Small intestine (tissue), 7 donors: ENCODE measurements around the gene CD53. TPM values are rescaled to one million over a fixed set of nuclear protein-coding genes. Genes with fewer than 3 reads are reported as not detected.
A peak's percentile ranks its signal among the peaks of the same experiment; 100 is the strongest.

Experiments used
- DNase-seq, 2 donors: peaks; one replicate each; pipeline versions ENCODE4 v3.0.0 to v3.0.0-alpha.2; 2013
- FAIRE-seq: peaks from 2 replicates; lab custom pipeline; 2012; peaks lifted over from hg19 to GRCh38; lab: Jason Lieb, UNC
- H3K27ac ChIP-seq, 3 donors: one replicate each; pipeline ENCODE4 v1.5.1; 2013; ENCODE audit warnings: low read length in 2 of 3, mild to moderate bottlenecking in 2 of 3, control low read depth in 1 of 3, inconsistent platforms in 1 of 3, low read depth in 1 of 3, moderate library complexity in 1 of 3
- H3K27me3 ChIP-seq, 3 donors: one replicate each; pipeline ENCODE4 v1.6.1; 2013; ENCODE audit warnings: low read length in 3 of 3, inconsistent platforms in 1 of 3; ENCODE audit not compliant: control insufficient read depth in 3 of 3, insufficient read depth in 3 of 3
- H3K36me3 ChIP-seq, 3 donors: one replicate each; pipeline ENCODE4 v1.6.1; 2013; ENCODE audit warnings: low read length in 3 of 3, inconsistent platforms in 1 of 3, low read depth in 1 of 3, mild to moderate bottlenecking in 1 of 3, moderate library complexity in 1 of 3; ENCODE audit not compliant: control insufficient read depth in 3 of 3, insufficient read depth in 2 of 3
- H3K4me1 ChIP-seq, 3 donors: one replicate each; pipeline ENCODE4 v1.6.1; 2013; ENCODE audit warnings: low read length in 2 of 3, inconsistent platforms in 1 of 3, low read depth in 1 of 3, mild to moderate bottlenecking in 1 of 3, moderate library complexity in 1 of 3; ENCODE audit not compliant: control insufficient read depth in 3 of 3, insufficient read depth in 2 of 3
- H3K4me3 ChIP-seq, 3 donors: one replicate each; pipeline ENCODE4 v1.5.1; 2013; ENCODE audit warnings: low read length in 3 of 3, control low read depth in 1 of 3, inconsistent platforms in 1 of 3, low read depth in 1 of 3, mild to moderate bottlenecking in 1 of 3, moderate library complexity in 1 of 3
- H3K9me3 ChIP-seq, 2 donors: one replicate each; pipeline ENCODE4 v1.6.1; 2013; ENCODE audit warnings: low read depth in 1 of 2, low read length in 1 of 2; ENCODE audit not compliant: control insufficient read depth in 2 of 2, insufficient read depth in 1 of 2
- WGBS, 3 donors: extraction: QIAGEN DNeasy Blood & Tissue Kit; methylation state at CpG; one replicate each; pipeline ENCODE4 v1.1.7; 2013; 5-methylcytosine and 5-hydroxymethylcytosine counted together
- polyA plus RNA-seq, 4 donors: library from polyadenylated mRNA; stranded (reverse) in 3 of 4; unstranded in 1 of 4; fragments of 200-250 nt in 3 of 4; fragments of 120-200 nt in 1 of 4; gene quantifications; one replicate each; pipeline versions ENCODE4 v1.2.1 to v1.2.3, GENCODE V29; 2013
- donor health status: healthy with polysubstance abuse.
- donor health status: control.
- donor health status: control.
- donor health status: Bipolar disorder and iron deficiency.
- donor health status: healthy.

Gene CD53
- polyA plus RNA-seq, 4 donors = 9.6 to 35.8 (median 18.1) TPM

DNA sequence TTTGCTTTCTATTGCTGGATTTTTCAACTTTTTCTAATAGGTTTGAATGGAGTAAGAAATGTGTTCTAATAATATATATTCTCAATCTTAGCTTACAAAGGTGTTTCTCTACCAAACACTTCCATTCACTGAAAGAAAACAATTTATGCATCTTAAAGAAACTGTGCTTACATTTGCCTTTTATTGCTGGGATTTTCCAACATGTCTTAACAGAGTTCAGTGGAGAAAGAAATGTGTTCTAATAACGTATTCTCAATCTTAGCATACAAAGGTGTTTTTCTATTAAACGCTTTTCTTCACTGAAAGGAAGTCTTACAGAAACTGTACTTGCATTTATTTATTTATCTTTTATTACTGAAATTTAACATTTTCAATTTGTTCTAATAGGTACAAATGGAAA is 5.6 kb downstream of the CD53 start:
- FAIRE-seq (no peak), DNase-seq (no peak)
- Histone ChIP-seq H3K27ac (no peak overlapping the region), H3K4me3 (no peak overlapping the region), H3K36me3 (no peaks in the 10 kb centered on the region), H3K4me1 (no peaks in the 10 kb centered on the region), H3K9me3 (no peaks in the 10 kb centered on the region), H3K27me3 (peaks cover 0 to 3% (median 0%) of the 10 kb centered on the region in 3 donors)
- WGBS, 3 donors = 63 to 71% (median 67%) methylated on average over 2 of the region's 2 CpGs

DNA sequence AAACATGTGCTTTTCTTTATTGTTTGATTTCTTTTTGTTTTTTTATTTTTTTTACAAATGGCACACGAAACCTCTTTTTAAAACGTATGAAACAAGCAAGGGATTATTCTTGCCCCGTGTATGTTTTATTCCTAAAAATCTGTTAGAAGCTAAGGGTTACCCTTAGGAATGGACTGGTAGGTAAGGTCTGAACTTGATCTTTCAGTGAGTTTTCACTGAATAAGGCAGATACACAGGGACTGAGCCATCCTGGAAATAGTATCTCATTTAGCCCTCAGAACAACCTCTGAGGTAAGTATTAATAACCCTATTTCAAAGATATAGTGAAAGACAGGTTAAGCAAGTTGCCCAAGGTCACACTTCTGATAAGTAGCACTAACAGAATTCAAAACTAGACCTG is 6.0 kb downstream of the CD53 start:
- no peak for FAIRE-seq
- no peaks in the 10 kb centered on the region for H3K4me1 ChIP-seq
- no peak for DNase-seq
- WGBS, 3 donors = 64 to 77% (median 74%) methylated on average over 3 of the region's 3 CpGs
- no peaks in the 10 kb centered on the region for H3K36me3 ChIP-seq
- no peak overlapping the region for H3K4me3 ChIP-seq
- H3K27me3 ChIP-seq = peaks cover 0 to 3% (median 0%) of the 10 kb centered on the region in 3 donors
- no peaks in the 10 kb centered on the region for H3K9me3 ChIP-seq
- no peak overlapping the region for H3K27ac ChIP-seq

DNA sequence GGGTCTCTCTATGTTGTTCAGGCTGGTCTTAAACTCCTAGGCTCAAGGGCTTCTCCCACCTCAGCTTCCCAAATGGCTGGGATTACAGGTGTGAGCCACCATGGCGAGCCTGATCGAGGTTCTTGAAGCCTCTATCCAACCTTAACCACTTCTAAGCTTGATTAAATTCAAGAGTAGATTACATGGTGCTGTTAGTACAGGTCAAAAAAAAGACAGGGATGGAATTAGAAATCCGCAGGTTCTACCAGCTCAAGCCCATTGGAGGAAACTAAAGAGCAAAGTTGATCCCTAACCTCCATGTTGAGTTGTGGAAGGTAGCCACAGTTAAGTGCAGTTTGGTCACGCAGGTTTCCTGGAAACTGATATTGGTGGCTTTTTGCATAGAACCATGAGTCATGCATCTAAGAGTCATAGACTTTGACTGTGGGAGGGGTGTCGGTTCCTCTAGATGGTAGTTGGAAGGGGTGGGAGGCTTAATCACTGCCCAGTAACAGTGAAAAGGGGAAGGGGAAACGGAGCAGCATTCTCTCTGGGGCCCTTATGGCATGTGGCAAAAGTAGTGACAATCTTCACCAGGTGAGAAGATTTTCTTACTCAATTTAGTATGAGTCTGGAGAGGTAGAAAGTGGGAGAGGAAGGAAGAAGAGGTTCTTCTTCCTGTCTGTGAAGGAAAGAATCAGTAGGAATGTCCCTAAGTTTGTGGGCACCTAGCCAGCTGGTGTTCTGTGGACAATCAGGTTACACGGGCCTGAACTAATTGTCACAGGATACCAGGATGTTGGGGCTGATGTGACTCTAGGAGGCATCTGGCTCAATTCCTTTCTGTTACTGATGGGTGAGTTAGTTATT is 7.0 kb downstream of the CD53 start:
- H3K9me3 ChIP-seq = no peaks in the 10 kb centered on the region
- DNase-seq = peak in 1 of 2 donors; percentile 56
- no peak overlapping the region for H3K4me3 ChIP-seq
- peaks cover 0 to 3% (median 0%) of the 10 kb centered on the region in 3 donors for H3K27me3 ChIP-seq
- 26 to 47% (median 37%) methylated on average over 7 of the region's 7 CpGs for WGBS, 3 donors
- no peak for FAIRE-seq
- H3K4me1 ChIP-seq = no peaks in the 10 kb centered on the region
- peak overlapping the region in 2 of 3 donors; percentile 22 to 86 for H3K27ac ChIP-seq
- no peaks in the 10 kb centered on the region for H3K36me3 ChIP-seq

DNA sequence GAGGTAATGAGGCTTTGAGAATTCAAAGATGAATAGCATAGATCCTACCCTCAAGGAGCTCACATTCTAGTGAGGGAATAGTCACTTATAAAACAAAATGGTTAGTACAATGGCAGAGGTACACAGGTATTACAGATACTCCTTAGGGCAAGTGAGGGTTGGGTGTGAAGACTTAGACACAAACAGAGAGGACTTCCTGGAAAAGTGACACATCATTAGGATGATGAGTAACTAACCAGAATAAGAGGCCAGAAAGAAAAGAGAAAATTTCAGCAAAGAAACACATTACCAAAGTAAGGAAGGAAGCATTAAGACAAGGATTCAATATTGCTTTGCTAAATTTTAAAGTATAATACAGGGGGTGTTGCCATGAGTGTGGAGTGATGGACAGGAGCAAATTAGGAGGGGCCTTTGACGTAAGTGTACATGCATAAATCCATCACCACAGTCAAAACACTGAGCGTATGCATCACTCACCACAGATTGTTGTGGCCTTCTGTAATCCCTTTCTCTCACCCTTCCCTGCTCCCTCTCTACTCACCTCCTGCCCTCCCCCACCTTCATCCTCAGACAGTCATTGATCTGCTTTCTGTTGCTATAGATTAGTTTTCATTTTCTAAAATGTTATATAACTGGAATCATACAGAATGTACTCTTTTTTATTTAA is 7.9 kb downstream of the CD53 start:
- Histone ChIP-seq H3K36me3 (no peaks in the 10 kb centered on the region), H3K27ac (peak overlapping the region in 1 of 3 donors; percentile 79), H3K4me1 (no peaks in the 10 kb centered on the region), H3K4me3 (no peak overlapping the region), H3K27me3 (peaks cover 0 to 3% (median 0%) of the 10 kb centered on the region in 3 donors), H3K9me3 (no peaks in the 10 kb centered on the region)
- 36 to 61% (median 44%) methylated on average over 2 of the region's 2 CpGs for WGBS, 3 donors
- DNase-seq = no peak
- FAIRE-seq = no peak

DNA sequence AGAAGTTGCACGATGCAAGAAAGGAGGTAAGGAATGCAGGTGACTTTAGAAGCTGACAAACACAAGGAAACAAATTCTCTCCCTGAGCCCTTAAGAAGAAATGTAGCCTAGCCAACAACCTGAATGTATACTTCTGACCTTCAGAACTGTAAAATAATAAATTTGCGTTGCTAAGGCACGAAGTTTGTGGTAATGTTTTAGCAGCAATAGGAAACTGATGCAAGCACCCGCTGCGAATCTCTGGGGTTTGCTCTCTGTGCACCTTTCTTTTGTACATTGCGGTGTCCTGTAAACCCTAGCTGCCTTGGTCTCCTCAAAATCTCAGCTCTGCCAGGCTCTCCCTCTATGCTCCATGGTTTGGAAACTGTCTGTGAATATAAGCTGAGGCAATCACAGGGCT is 15.1 kb downstream of the CD53 start:
- no peak for FAIRE-seq
- 47 to 64% (median 49%) methylated on average over 6 of the region's 6 CpGs for WGBS, 3 donors

DNA sequence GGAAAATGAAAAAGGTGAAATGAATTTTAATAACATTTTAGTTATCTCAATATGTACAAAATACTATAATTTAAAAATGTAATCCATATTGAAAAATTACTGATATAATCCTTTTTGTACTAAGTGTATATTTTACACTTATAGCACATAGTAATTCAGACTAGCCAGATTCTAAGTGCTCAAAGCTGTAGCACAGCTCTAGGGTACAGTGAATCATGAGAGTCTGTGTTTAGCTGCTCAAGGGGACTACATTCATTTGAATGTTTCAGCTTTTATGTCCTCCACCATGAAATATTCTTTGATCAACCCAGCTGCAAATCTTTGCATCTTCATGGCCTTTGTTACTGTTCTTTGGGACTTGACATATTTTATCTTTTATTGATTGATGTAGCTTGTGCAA is 15.7 kb downstream of the CD53 start:
- Histone ChIP-seq H3K9me3 (no peaks in the 10 kb centered on the region), H3K4me1 (no peaks in the 10 kb centered on the region), H3K27ac (no peak overlapping the region), H3K27me3 (no peaks in the 10 kb centered on the region), H3K36me3 (no peaks in the 10 kb centered on the region), H3K4me3 (no peak overlapping the region)
- DNase-seq (no peak), FAIRE-seq (no peak)

More for the DNA sequence above, 15.1 kb downstream of the CD53 start:
- H3K27me3 ChIP-seq = no peaks in the 10 kb centered on the region
- no peaks in the 10 kb centered on the region for H3K9me3 ChIP-seq
- no peak overlapping the region for H3K4me3 ChIP-seq
- H3K4me1 ChIP-seq = no peaks in the 10 kb centered on the region
- H3K27ac ChIP-seq = no peak overlapping the region
- no peaks in the 10 kb centered on the region for H3K36me3 ChIP-seq
- no peak for DNase-seq

DNA sequence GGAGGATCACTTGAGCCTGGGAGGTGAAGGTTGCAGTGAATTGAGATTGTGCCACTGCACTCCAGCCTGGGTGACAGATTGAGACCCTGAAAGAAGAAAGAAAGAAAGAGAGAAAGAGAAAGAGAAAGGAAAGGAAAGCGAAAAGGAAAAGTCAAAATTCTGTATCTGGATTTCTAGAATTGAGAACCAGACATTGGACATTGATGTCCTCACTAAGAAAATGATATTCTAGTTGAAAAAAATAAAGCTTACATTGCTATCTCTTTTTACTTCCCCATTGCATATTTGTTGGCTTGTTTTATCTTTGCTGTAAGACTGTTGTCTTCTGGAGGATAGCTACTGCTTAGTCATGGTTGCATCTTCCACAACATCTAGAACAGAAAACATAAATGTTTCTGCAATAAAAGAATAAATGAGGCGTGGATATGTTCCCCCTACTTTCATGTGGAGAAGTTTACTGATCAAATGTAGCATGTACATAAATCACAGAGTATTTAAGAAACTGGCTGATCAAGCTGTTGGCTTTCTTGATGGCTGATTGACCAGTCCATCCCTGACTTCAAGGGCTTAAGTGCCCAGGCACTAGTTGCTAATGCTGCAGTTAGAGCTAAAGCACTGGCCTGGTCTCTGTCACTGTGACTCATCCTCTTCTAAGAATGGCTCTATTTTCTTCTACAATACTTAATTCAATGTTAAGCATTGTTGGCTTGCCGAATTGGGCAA is 17.7 kb downstream of the CD53 start:
- FAIRE-seq (no peak), DNase-seq (no peak)
- H3K27me3 ChIP-seq = no peaks in the 10 kb centered on the region
- no peak overlapping the region for H3K4me3 ChIP-seq
- no peak overlapping the region for H3K27ac ChIP-seq
- H3K9me3 ChIP-seq = no peaks in the 10 kb centered on the region
- 74 to 79% (median 77%) methylated on average over 3 of the region's 3 CpGs for WGBS, 3 donors
- H3K36me3 ChIP-seq = no peaks in the 10 kb centered on the region
- H3K4me1 ChIP-seq = no peaks in the 10 kb centered on the region

DNA sequence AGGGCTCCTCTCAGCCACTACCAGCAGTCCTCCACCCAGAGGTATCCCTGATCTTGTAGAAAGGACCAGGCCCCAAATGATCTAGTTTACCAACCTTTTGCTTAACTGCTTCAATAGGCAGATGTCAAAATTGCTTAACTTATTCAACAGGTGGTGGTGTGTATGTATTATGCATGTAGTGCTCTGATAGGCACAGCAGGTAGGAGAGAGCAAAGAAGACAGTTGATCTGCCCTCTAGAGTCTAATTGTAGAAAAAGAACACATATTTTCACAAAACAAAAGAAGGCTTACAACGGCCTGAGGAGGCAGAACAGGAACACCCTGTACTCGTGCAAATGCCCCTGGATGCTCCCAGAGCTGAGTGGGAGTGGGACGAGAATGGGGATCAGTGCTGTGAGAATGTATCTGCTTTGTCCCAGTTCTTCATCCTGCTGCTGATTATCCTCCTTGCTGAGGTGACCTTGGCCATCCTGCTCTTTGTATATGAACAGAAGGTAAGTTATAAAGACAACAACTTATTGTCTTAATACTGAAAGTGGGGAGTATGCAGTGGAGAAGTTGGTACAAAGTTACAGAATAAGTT is 21.1 kb downstream of the CD53 start:
- FAIRE-seq (no peak), DNase-seq (no peak)
- WGBS, 3 donors = 42 to 48% (median 42%) methylated on average over 3 of the region's 3 CpGs
- H3K4me3 ChIP-seq = no peak overlapping the region
- H3K4me1 ChIP-seq = no peaks in the 10 kb centered on the region
- H3K27ac ChIP-seq = no peak overlapping the region
- no peaks in the 10 kb centered on the region for H3K27me3 ChIP-seq
- H3K9me3 ChIP-seq = no peaks in the 10 kb centered on the region
- no peaks in the 10 kb centered on the region for H3K36me3 ChIP-seq
